Omental fat pad (tissue), 4 donors: ENCODE measurements around the gene EMD. TPM values are rescaled to one million over a fixed set of nuclear protein-coding genes. Genes with fewer than 3 reads are reported as not detected.

Experiments used
- ATAC-seq: fragments of 150-250 bp; one replicate; pipeline ENCODE4 v1.9.1; 2016; ENCODE audit warnings: mild to moderate bottlenecking, moderate library complexity; ENCODE audit not compliant: low FRiP score
- DNase-seq: peaks from one replicate; pipeline ENCODE4 v3.0.0-alpha.2; 2019; ENCODE audit warnings: low spot score
- CTCF ChIP-seq, 3 donors: fragments of 450-650 bp; IDR thresholded peaks; one replicate each; pipeline ENCODE4 v1.5.1; 2016 to 2017; ENCODE audit warnings: antibody characterized with exemption in 3 of 3, mild to moderate bottlenecking in 3 of 3, moderate library complexity in 2 of 3
- total RNA-seq, 4 donors: library from RNA; depleted of rRNA; stranded (reverse); fragments of >200 nt; gene quantifications; one replicate each; pipeline ENCODE4 v1.1.0, GENCODE V29; 2016

The EMD gene
- total RNA-seq, 4 donors from 2014 or later = 25.7 to 61.8 (median 53.2) TPM

- ATAC-seq (no peak), DNase-seq (no peak)
- no peak for TF ChIP-seq CTCF (IDR thresholded peaks at IDR 0.05)
Measured at GRCh38 chrX:154401918-154402621, 23.0 kb downstream of the EMD start.

- ATAC-seq (no peak), DNase-seq (no peak)
- TF ChIP-seq CTCF (IDR thresholded peaks at IDR 0.05) = no peak
Measured at GRCh38 chrX:154402622-154403127, 23.6 kb downstream of the EMD start.

- TF ChIP-seq CTCF (IDR thresholded peaks at IDR 0.05) = no peak
- ATAC-seq (no peak), DNase-seq (no peak)
Measured at GRCh38 chrX:154403192-154403591, 24.1 kb downstream of the EMD start.

- DNase-seq (no peak), ATAC-seq (no peak)
- no peak for TF ChIP-seq CTCF (IDR thresholded peaks at IDR 0.05)
Measured at GRCh38 chrX:154403858-154404257, 24.8 kb downstream of the EMD start.

GRCh38 chrX:154404625-154405192, 25.6 kb downstream of the EMD start:
- TF ChIP-seq CTCF (IDR thresholded peaks at IDR 0.05) = no peak
- DNase-seq (no peak), ATAC-seq (no peak)

GRCh38 chrX:154408659-154409221, 29.6 kb downstream of the EMD start:
- no peak for DNase-seq
- TF ChIP-seq CTCF (IDR thresholded peaks at IDR 0.05) = no peak
- ATAC-seq = peak; percentile 16
